Neuronal stem cell (in vitro differentiated cells): ENCODE results near the gene STPG1.

Experiments used
- DNase-seq: peaks from one replicate; pipeline ENCODE4 v3.0.0-alpha.2; 2013; ENCODE audit warnings: low spot score
- H2AFZ ChIP-seq: one replicate; pipeline ENCODE4 v1.6.1; 2013; ENCODE audit warnings: mild to moderate bottlenecking, low read length, inconsistent platforms
- H2AK5ac ChIP-seq: 2 replicates; pipeline ENCODE4 v1.6.1; 2013; ENCODE audit warnings: low read depth, mild to moderate bottlenecking, inconsistent platforms, low read length, moderate library complexity, mixed read lengths
- H2BK120ac ChIP-seq: 2 replicates; pipeline ENCODE4 v1.6.1; 2013; ENCODE audit warnings: low read depth, mild to moderate bottlenecking, inconsistent platforms, low read length, moderate library complexity, mixed read lengths
- H2BK12ac ChIP-seq: one replicate; pipeline ENCODE4 v1.6.1; 2013; ENCODE audit warnings: low read length, inconsistent platforms
- H2BK15ac ChIP-seq: 2 replicates; pipeline ENCODE4 v1.6.1; 2013; ENCODE audit warnings: mild to moderate bottlenecking, low read length, inconsistent platforms, mixed read lengths
- H2BK5ac ChIP-seq: one replicate; pipeline ENCODE4 v1.6.1; 2013; ENCODE audit warnings: inconsistent platforms, mild to moderate bottlenecking, low read length, moderate library complexity
- H3K14ac ChIP-seq: one replicate; pipeline ENCODE4 v1.6.1; 2013; ENCODE audit warnings: low read length, inconsistent platforms
- H3K18ac ChIP-seq: 2 replicates; pipeline ENCODE4 v1.6.1; 2013; ENCODE audit warnings: low read length, inconsistent platforms
- H3K23ac ChIP-seq: 2 replicates; pipeline ENCODE4 v1.6.1; 2013; ENCODE audit warnings: low read depth, mild to moderate bottlenecking, mixed read lengths, low read length, inconsistent platforms; ENCODE audit not compliant: poor library complexity
- H3K27ac ChIP-seq: replicated peaks from 3 replicates; pipeline ENCODE4 v1.5.1; 2013; ENCODE audit warnings: low read length, inconsistent platforms
- H3K27me3 ChIP-seq, 3 experiments: 2 replicates each; pipeline ENCODE4 v1.6.1; 2013; ENCODE audit warnings: low read length in 3 of 3, mild to moderate bottlenecking in 2 of 3, inconsistent platforms in 1 of 3, low read depth in 1 of 3, mixed read lengths in 1 of 3, moderate library complexity in 1 of 3; ENCODE audit not compliant: control insufficient read depth in 3 of 3, insufficient read depth in 3 of 3
- H3K36me3 ChIP-seq, 2 donors: replicated peaks in 1 of 2; 2 replicates each; pipeline ENCODE4 v1.6.1; 2013; ENCODE audit warnings: low read length in 2 of 2; ENCODE audit not compliant: control insufficient read depth in 2 of 2, insufficient read depth in 2 of 2
- H3K4ac ChIP-seq: 2 replicates; pipeline ENCODE4 v1.6.1; 2013; ENCODE audit warnings: inconsistent platforms, mild to moderate bottlenecking, low read length, moderate library complexity
- H3K4me1 ChIP-seq, 2 donors: 1 replicate in 1 of 2; 2 replicates in 1 of 2; pipeline ENCODE4 v1.6.1; 2013; ENCODE audit warnings: low read length in 2 of 2, low read depth in 1 of 2; ENCODE audit not compliant: control insufficient read depth in 2 of 2, insufficient read depth in 1 of 2
- H3K4me2 ChIP-seq: one replicate; pipeline ENCODE4 v1.6.1; 2013; ENCODE audit warnings: mild to moderate bottlenecking, low read length, inconsistent platforms; ENCODE audit not compliant: insufficient read depth, poor library complexity, severe bottlenecking
- H3K4me3 ChIP-seq, 2 donors: 2 replicates each; pipeline ENCODE4 v1.5.1; 2013; ENCODE audit warnings: low read length in 2 of 2, mild to moderate bottlenecking in 2 of 2, inconsistent platforms in 1 of 2, moderate library complexity in 1 of 2
- H3K79me1 ChIP-seq: one replicate; pipeline ENCODE4 v1.6.1; 2013; ENCODE audit warnings: low read depth, mild to moderate bottlenecking, inconsistent platforms, low read length, moderate library complexity
- H3K9ac ChIP-seq: one replicate; pipeline ENCODE4 v1.6.1; 2013; ENCODE audit warnings: mild to moderate bottlenecking, low read depth, low read length, inconsistent platforms; ENCODE audit not compliant: poor library complexity
- H3K9me3 ChIP-seq, 2 donors: replicated peaks in 1 of 2; 2 replicates each; pipeline versions ENCODE3 to v1.6.1; 2013; ENCODE audit warnings: low read length in 2 of 2, mild to moderate bottlenecking in 2 of 2, inconsistent platforms in 1 of 2, low read depth in 1 of 2, mixed read lengths in 1 of 2, moderate library complexity in 1 of 2; ENCODE audit not compliant: control insufficient read depth in 2 of 2, insufficient read depth in 1 of 2
- H4K8ac ChIP-seq: one replicate; pipeline ENCODE4 v1.6.1; 2013; ENCODE audit warnings: low read depth, mild to moderate bottlenecking, inconsistent platforms, low read length, moderate library complexity
- H4K91ac ChIP-seq: one replicate; pipeline ENCODE4 v1.6.1; 2013; ENCODE audit warnings: low read length, low read depth, mild to moderate bottlenecking, inconsistent platforms; ENCODE audit not compliant: poor library complexity
- WGBS, 2 donors: extraction: QIAGEN DNeasy Blood & Tissue Kit; methylation state at CpG; one replicate each; pipeline ENCODE4 v1.1.7; 2013; ENCODE audit warnings: missing lambda C conversion rate in 2 of 2, mixed read lengths in 1 of 2; ENCODE audit not compliant: insufficient read length in 2 of 2, insufficient replicate concordance in 1 of 2; ENCODE audit errors: extremely low coverage in 2 of 2; 5-methylcytosine and 5-hydroxymethylcytosine counted together

Gene STPG1

DNA sequence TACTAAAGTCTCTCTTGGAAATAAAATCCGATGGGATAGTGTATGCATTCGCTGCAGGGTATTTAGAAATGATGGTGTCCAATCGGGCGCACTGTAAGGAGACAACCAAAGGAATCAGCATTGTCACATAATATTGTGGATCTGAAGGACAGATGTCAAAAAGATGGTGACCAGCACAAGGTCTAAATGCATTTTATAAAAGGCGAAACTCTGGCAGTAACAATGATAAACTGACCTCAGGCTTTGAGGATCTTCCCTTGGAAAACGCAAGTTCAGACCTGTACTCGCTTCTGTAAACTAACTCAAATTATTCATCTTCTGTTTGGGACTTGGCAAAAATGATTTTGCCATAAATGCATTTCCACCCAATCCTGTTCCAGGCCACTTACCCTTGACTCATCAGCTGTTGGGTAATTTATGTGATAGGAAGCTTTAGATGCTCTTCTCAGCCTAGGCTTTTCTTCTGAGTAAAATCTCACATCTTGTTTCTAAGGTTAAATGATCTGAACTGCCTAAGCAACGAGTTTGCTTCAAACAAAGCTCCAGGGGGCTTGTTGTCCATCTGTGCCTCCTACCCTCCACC, 33.8 kb downstream of the STPG1 start:
- no peak overlapping the region for H3K14ac ChIP-seq
- H3K4ac ChIP-seq = no peak overlapping the region
- H3K79me1 ChIP-seq = no peaks in the 10 kb centered on the region
- no peak overlapping the region for H4K8ac ChIP-seq
- DNase-seq = no peak
- peaks cover 0 to 8% of the 10 kb centered on the region in 2 donors for H3K4me1 ChIP-seq
- no peak overlapping the region for H3K23ac ChIP-seq
- no CpG with 5 or more reads among the region's 8 CpGs for WGBS, 2 donors
- no peak overlapping the region for H3K4me3 ChIP-seq
- H2BK5ac ChIP-seq = no peak overlapping the region
- no peak overlapping the region for H2BK15ac ChIP-seq
- H3K27me3 ChIP-seq = no peaks in the 10 kb centered on the region
- no peak overlapping the region for H3K9ac ChIP-seq
- no peak overlapping the region for H3K4me2 ChIP-seq
- H3K9me3 ChIP-seq = no peaks in the 10 kb centered on the region
- H2BK12ac ChIP-seq = no peak overlapping the region
- no peak overlapping the region for H2BK120ac ChIP-seq
- no peaks in the 10 kb centered on the region for H3K36me3 ChIP-seq
- no peak overlapping the region for H4K91ac ChIP-seq
- no peak overlapping the region for H3K27ac ChIP-seq
- H3K18ac ChIP-seq = no peak overlapping the region
- H2AFZ ChIP-seq = no peak overlapping the region
- H2AK5ac ChIP-seq = no peak overlapping the region

DNA sequence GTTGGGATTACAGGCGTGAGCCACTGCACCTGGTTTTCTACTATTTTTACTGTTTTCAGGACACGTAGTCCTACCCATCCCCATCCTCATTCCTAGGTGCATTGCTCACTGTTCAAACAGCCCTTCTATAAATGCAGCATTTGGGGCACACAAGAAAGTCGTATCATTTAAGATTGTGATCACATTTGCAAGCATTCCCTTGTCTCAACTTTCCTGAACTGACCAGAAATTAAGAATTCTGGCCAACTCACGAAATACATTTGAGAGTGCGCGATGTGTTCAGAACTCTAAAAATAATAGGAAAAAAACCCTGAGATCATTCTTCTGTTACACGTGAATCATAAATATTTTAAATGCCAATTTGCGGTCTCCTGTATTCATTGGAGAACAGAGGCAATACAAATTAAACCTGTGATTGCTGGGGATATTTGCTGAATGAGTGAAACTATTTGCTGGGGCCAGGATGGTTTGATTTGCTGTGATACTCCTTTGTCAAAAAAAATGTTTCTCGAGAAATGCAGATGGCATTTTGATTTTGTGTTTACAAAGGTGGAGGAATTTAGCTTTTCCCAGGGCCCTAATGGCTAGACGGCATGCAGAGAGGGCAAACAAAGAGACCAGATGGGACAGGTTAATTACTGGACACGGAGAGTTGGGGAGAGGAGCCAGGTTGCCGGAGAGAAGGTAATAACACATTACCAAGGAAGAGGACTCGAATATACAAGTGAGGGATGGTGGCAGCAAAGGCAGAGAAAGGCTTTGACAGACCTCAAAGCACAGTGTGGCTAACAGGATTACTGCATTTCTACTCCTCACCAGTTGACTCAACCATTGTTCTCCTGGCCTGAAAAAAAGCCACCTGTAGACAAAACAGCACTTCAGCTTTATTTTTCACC, 38.4 kb downstream of the STPG1 start:
- peak; percentile 48 for DNase-seq
- no CpG with 5 or more reads among the region's 13 CpGs for WGBS, 2 donors
- Histone ChIP-seq H3K18ac (no peak overlapping the region), H2BK5ac (no peak overlapping the region), H3K14ac (no peak overlapping the region), H4K8ac (no peak overlapping the region), H3K4me2 (peak overlapping the region; percentile 21), H3K4me3 (no peak overlapping the region), H2AK5ac (no peak overlapping the region), H3K4me1 (peaks cover 0 to 23% of the 10 kb centered on the region in 2 donors), H2BK120ac (no peak overlapping the region), H3K27me3 (no peaks in the 10 kb centered on the region), H3K9ac (no peak overlapping the region), H3K36me3 (no peaks in the 10 kb centered on the region), H3K23ac (no peak overlapping the region), H3K9me3 (no peaks in the 10 kb centered on the region), H3K4ac (no peak overlapping the region), H4K91ac (no peak overlapping the region), H2BK12ac (no peak overlapping the region), H3K27ac (peak overlapping the region; percentile 71), H2AFZ (no peak overlapping the region), H2BK15ac (no peak overlapping the region), H3K79me1 (no peaks in the 10 kb centered on the region)

DNA sequence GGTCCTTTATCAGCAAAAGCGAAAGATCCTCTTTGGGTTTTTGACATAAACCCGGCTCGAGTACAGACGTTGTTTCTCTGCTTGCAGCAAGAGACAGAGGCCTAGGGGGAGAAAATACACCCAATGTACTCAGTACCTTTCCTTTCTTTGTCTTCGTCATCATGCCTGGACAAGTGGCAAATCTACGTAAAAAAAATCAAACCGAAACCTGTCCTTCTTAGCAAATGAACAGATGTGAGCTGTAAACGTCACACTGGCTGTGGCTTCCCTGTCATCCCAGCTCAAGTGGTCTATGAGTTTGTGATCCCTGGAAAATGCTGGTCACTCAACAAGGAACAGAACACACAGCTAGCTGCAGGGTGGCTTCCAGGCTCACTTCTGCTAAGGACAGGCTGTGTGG, 39.9 kb downstream of the STPG1 start:
- no peak overlapping the region for H2BK12ac ChIP-seq
- peaks cover 0 to 23% of the 10 kb centered on the region in 2 donors for H3K4me1 ChIP-seq
- no CpG with 5 or more reads among the region's 8 CpGs for WGBS, 2 donors

DNA sequence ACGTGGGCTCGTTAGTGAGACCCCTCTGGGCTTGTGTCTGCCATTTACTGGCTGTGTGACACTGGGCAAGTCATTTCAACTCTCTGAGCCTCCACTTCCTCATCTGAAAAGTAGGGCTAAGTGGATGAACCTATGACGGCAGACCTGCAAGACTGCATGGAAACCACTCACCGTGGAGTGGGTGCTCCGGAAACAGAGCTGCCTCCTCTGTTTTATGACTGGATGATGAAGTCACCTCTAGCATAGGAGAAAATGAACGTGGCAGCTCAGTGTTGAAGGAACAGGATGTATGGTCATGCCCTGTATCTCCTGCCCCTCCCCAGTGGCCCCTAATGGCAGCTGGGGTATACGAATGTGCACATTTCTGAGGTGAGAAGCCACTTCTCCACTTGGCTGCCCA, 40.5 kb downstream of the STPG1 start:
- Histone ChIP-seq H2BK120ac (no peak overlapping the region), H2BK5ac (no peak overlapping the region), H3K27ac (no peak overlapping the region), H3K23ac (no peak overlapping the region), H3K27me3 (no peaks in the 10 kb centered on the region), H3K4me2 (no peak overlapping the region), H3K36me3 (no peaks in the 10 kb centered on the region), H2BK12ac (no peak overlapping the region), H2AFZ (no peak overlapping the region), H4K8ac (no peak overlapping the region), H3K4ac (no peak overlapping the region), H4K91ac (no peak overlapping the region), H3K79me1 (no peaks in the 10 kb centered on the region), H3K9me3 (no peaks in the 10 kb centered on the region), H3K18ac (no peak overlapping the region), H3K4me1 (peaks cover 0 to 23% of the 10 kb centered on the region in 2 donors), H3K14ac (no peak overlapping the region), H3K9ac (no peak overlapping the region), H2AK5ac (peak overlapping the region; percentile 38), H2BK15ac (no peak overlapping the region), H3K4me3 (no peak overlapping the region)
- DNase-seq = no peak
- WGBS, 2 donors = no CpG with 5 or more reads among the region's 7 CpGs

More for the DNA sequence above, 39.9 kb downstream of the STPG1 start:
- Histone ChIP-seq H3K9ac (no peak overlapping the region), H2BK15ac (no peak overlapping the region), H3K4ac (no peak overlapping the region), H2AK5ac (peak overlapping the region; percentile 53), H3K36me3 (no peaks in the 10 kb centered on the region), H3K18ac (peak overlapping the region; percentile 31), H4K8ac (no peak overlapping the region), H3K27ac (no peak overlapping the region), H2AFZ (no peak overlapping the region), H2BK5ac (no peak overlapping the region), H2BK120ac (no peak overlapping the region), H3K14ac (no peak overlapping the region), H3K9me3 (no peaks in the 10 kb centered on the region), H4K91ac (no peak overlapping the region), H3K4me2 (no peak overlapping the region), H3K79me1 (no peaks in the 10 kb centered on the region), H3K27me3 (no peaks in the 10 kb centered on the region), H3K4me3 (no peak overlapping the region), H3K23ac (no peak overlapping the region)
- DNase-seq = no peak
